NK-92 treated with Interleukin-12 subunit alpha and Interleukin-12 subunit beta, amount 100 ng/mL, for 24 hours (cell line): ENCODE data around the gene SRPK2.

Source experiments
- DNase-seq: peaks from one replicate; lab custom pipeline; 2025; lab: John Stamatoyannopoulos, UW

Gene SRPK2

GRCh38 chr7:105133986-105134655 lies 254.6 kb downstream of the SRPK2 start:
- no peak for DNase-seq

- no peak for DNase-seq
Observed at GRCh38 chr7:105133358-105133757, 255.4 kb downstream of the SRPK2 start.

GRCh38 chr7:105132835-105133234 lies 255.9 kb downstream of the SRPK2 start:
- DNase-seq, result no peak

- DNase-seq, result no peak
Observed at GRCh38 chr7:105132335-105132734, 256.4 kb downstream of the SRPK2 start.

- DNase-seq, result no peak
Observed at GRCh38 chr7:105131890-105132289, 256.8 kb downstream of the SRPK2 start.

- no peak for DNase-seq
Observed at GRCh38 chr7:105131033-105131656, 257.6 kb downstream of the SRPK2 start.

- DNase-seq, result no peak
Observed at GRCh38 chr7:105130580-105130979, 258.1 kb downstream of the SRPK2 start.

GRCh38 chr7:105130048-105130447 lies 258.7 kb downstream of the SRPK2 start:
- DNase-seq, result no peak

GRCh38 chr7:105127179-105127578 lies 261.5 kb downstream of the SRPK2 start:
- no peak for DNase-seq

- no peak for DNase-seq
Observed at GRCh38 chr7:105126436-105126975, 262.2 kb downstream of the SRPK2 start.

- no peak for DNase-seq
Observed at GRCh38 chr7:105125745-105126144, 263.0 kb downstream of the SRPK2 start.

- DNase-seq, result no peak
Observed at GRCh38 chr7:105122619-105123018, 266.1 kb downstream of the SRPK2 start.

- DNase-seq, result no peak
Observed at GRCh38 chr7:105118612-105119600, 269.8 kb downstream of the SRPK2 start.

GRCh38 chr7:105112440-105113418 lies 276.0 kb downstream of the SRPK2 start:
- DNase-seq, result no peak

GRCh38 chr7:105107458-105107857 lies 281.3 kb downstream of the SRPK2 start:
- no peak for DNase-seq

GRCh38 chr7:105106473-105106872 lies 282.2 kb downstream of the SRPK2 start:
- no peak for DNase-seq

GRCh38 chr7:105105579-105105978 lies 283.1 kb downstream of the SRPK2 start:
- no peak for DNase-seq

GRCh38 chr7:105102557-105103352 lies 286.0 kb downstream of the SRPK2 start:
- no peak for DNase-seq

GRCh38 chr7:105101864-105102263 lies 286.9 kb downstream of the SRPK2 start:
- DNase-seq, result no peak

- no peak for DNase-seq
Observed at GRCh38 chr7:105098863-105099515, 289.7 kb downstream of the SRPK2 start.
